Stimulated activated naive CD8-positive, alpha-beta T cell treated with anti-CD3 and anti-CD28 coated beads, Interleukin-15, amount 100 ng/mL, for 72 hours (primary cell): Measurements from ENCODE around the gene SPDYE4.
A peak's percentile ranks its signal among the peaks of the same experiment; 100 is the strongest.
"Not testable (repeated sequence)": the region's sequence is repeated elsewhere in the genome, so short reads cannot be mapped to it uniquely, and the experiment has no call there.

Experiments used
- ATAC-seq: fragments of 150-1000 bp; cut with Tn5 transposase; 2 replicates; pipeline ENCODE4 v1.10.0; 2021; ENCODE audit warnings: mild to moderate bottlenecking, moderate library complexity
- DNase-seq, 2 donors: peaks; one replicate each; pipeline ENCODE4 v3.0.0; 2021 to 2022
- H3K27ac Mint-ChIP-seq, 2 donors: one replicate each; pipeline ENCODE4 v1.8.0; 2022; ENCODE audit warnings: mild to moderate bottlenecking in 2 of 2, mixed read lengths in 2 of 2, moderate library complexity in 2 of 2
- H3K27me3 Mint-ChIP-seq: one replicate; pipeline ENCODE4 v1.8.0; 2022; ENCODE audit warnings: mixed read lengths
- H3K4me1 Mint-ChIP-seq: one replicate; pipeline ENCODE4 v1.8.0; 2022; ENCODE audit warnings: mild to moderate bottlenecking, mixed read lengths
- H3K4me3 Mint-ChIP-seq, 2 donors: one replicate each; pipeline ENCODE4 v1.8.0; 2022; ENCODE audit warnings: mild to moderate bottlenecking in 2 of 2, mixed read lengths in 2 of 2, moderate library complexity in 1 of 2
- H3K9me3 Mint-ChIP-seq, 2 donors: one replicate each; pipeline ENCODE4 v1.8.0; 2022; ENCODE audit warnings: mixed read lengths in 2 of 2

Gene SPDYE4

GRCh38 chr17:8758137-8758596 is at the start of gene SPDYE4:
Gene SPDYE4 (minus strand): TSS chr17:8758546. CDS start chr17:8758382, 164 bp downstream.
- H3K4me1 Mint-ChIP-seq, result no peaks in the 10 kb centered on the region
- no peaks in the 10 kb centered on the region for H3K9me3 Mint-ChIP-seq
- no peak within 1 kb of the TSS for H3K27ac Mint-ChIP-seq
- ATAC-seq (no peak), DNase-seq (no peak)
- peaks cover 48% of the 10 kb centered on the region for H3K27me3 Mint-ChIP-seq
- H3K4me3 Mint-ChIP-seq, result no peak within 1 kb of the TSS

GRCh38 chr17:8806926-8807550 is 48.7 kb upstream of the SPDYE4 start:
- Mint-ChIP-seq H3K4me3 (no peak overlapping the region), H3K27ac (peak overlapping the region in 1 of 2 donors; percentile 45), H3K4me1 (peaks cover 14% of the 10 kb centered on the region), H3K27me3 (no peaks in the 10 kb centered on the region), H3K9me3 (peaks cover 26 to 42% of the 10 kb centered on the region in 2 donors)
- ATAC-seq (no peak), DNase-seq (no peak)

- peak overlapping the region in 1 of 2 donors; percentile 45 for H3K27ac Mint-ChIP-seq
- ATAC-seq (no peak), DNase-seq (no peak)
- peaks cover 14% of the 10 kb centered on the region for H3K4me1 Mint-ChIP-seq
- H3K27me3 Mint-ChIP-seq, result no peaks in the 10 kb centered on the region
- peaks cover 19 to 36% of the 10 kb centered on the region in 2 donors for H3K9me3 Mint-ChIP-seq
- no peak overlapping the region for H3K4me3 Mint-ChIP-seq
Measured at GRCh38 chr17:8806253-8806925, 48.0 kb upstream of the SPDYE4 start.

GRCh38 chr17:8805396-8805795 is 47.0 kb upstream of the SPDYE4 start:
- Mint-ChIP-seq H3K4me1 (peaks cover 14% of the 10 kb centered on the region), H3K9me3 (peaks cover 19 to 26% of the 10 kb centered on the region in 2 donors), H3K27ac (peak overlapping the region in 1 of 2 donors; percentile 57)
- ATAC-seq, DNase-seq, H3K4me3 Mint-ChIP-seq, H3K27me3 Mint-ChIP-seq: not testable (repeated sequence)

- no peak for ATAC-seq
- H3K27ac Mint-ChIP-seq, result peak overlapping the region in 1 of 2 donors; percentile 67
- no peak for DNase-seq
- no peaks in the 10 kb centered on the region for H3K27me3 Mint-ChIP-seq
- no peak overlapping the region for H3K4me3 Mint-ChIP-seq
- H3K9me3 Mint-ChIP-seq, result peaks cover 11 to 16% of the 10 kb centered on the region in 2 donors
- peaks cover 14% of the 10 kb centered on the region for H3K4me1 Mint-ChIP-seq
Measured at GRCh38 chr17:8803531-8804420, 45.4 kb upstream of the SPDYE4 start.

- no peak for DNase-seq
- Mint-ChIP-seq H3K4me1 (peaks cover 8% of the 10 kb centered on the region), H3K27ac (no peak overlapping the region), H3K4me3 (no peak overlapping the region), H3K27me3 (no peaks in the 10 kb centered on the region), H3K9me3 (no peaks in the 10 kb centered on the region)
- ATAC-seq, result no peak
Measured at GRCh38 chr17:8801135-8801840, 42.9 kb upstream of the SPDYE4 start.

GRCh38 chr17:8800656-8801055 is 42.3 kb upstream of the SPDYE4 start:
- no peak for DNase-seq
- no peaks in the 10 kb centered on the region for H3K27me3 Mint-ChIP-seq
- H3K4me3 Mint-ChIP-seq, result no peak overlapping the region
- H3K27ac Mint-ChIP-seq, result no peak overlapping the region
- no peaks in the 10 kb centered on the region for H3K9me3 Mint-ChIP-seq
- ATAC-seq, result no peak
- peaks cover 2% of the 10 kb centered on the region for H3K4me1 Mint-ChIP-seq

GRCh38 chr17:8799570-8800212 is 41.3 kb upstream of the SPDYE4 start:
- no peaks in the 10 kb centered on the region for H3K4me1 Mint-ChIP-seq
- H3K9me3 Mint-ChIP-seq, result no peaks in the 10 kb centered on the region
- H3K27me3 Mint-ChIP-seq, result no peaks in the 10 kb centered on the region
- DNase-seq (no peak), ATAC-seq (no peak)
- no peak overlapping the region for H3K27ac Mint-ChIP-seq
- H3K4me3 Mint-ChIP-seq, result no peak overlapping the region

- Mint-ChIP-seq H3K27ac (peak within 1 kb of the TSS in 1 of 2 donors; percentile 71), H3K4me3 (no peak within 1 kb of the TSS), H3K4me1 (no peaks in the 10 kb centered on the region), H3K27me3 (no peaks in the 10 kb centered on the region), H3K9me3 (no peaks in the 10 kb centered on the region)
- ATAC-seq (peak; percentile 75), DNase-seq (no peak)
Measured at GRCh38 chr17:8798846-8799569, 40.7 kb upstream of the SPDYE4 start, which contains the start of gene MFSD6L. Gene MFSD6L (minus strand): TSS chr17:8799365. CDS start chr17:8799120, 245 bp downstream.

GRCh38 chr17:8798176-8798845 is 40.0 kb upstream of the SPDYE4 start:
- no peaks in the 10 kb centered on the region for H3K9me3 Mint-ChIP-seq
- peak overlapping the region in 1 of 2 donors; percentile 71 for H3K27ac Mint-ChIP-seq
- H3K27me3 Mint-ChIP-seq, result no peaks in the 10 kb centered on the region
- H3K4me3 Mint-ChIP-seq, result no peak overlapping the region
- DNase-seq (no peak), ATAC-seq (no peak)
- H3K4me1 Mint-ChIP-seq, result no peaks in the 10 kb centered on the region

- ATAC-seq (no peak), DNase-seq (no peak)
- Mint-ChIP-seq H3K4me3 (no peak overlapping the region), H3K9me3 (peaks cover 0 to 2% of the 10 kb centered on the region in 2 donors), H3K4me1 (no peaks in the 10 kb centered on the region), H3K27ac (no peak overlapping the region), H3K27me3 (no peaks in the 10 kb centered on the region)
Measured at GRCh38 chr17:8797621-8798175, 39.4 kb upstream of the SPDYE4 start.

- no peaks in the 10 kb centered on the region for H3K4me1 Mint-ChIP-seq
- ATAC-seq (no peak), DNase-seq (no peak)
- no peak overlapping the region for H3K4me3 Mint-ChIP-seq
- peaks cover 6% of the 10 kb centered on the region for H3K27me3 Mint-ChIP-seq
- H3K27ac Mint-ChIP-seq, result no peak overlapping the region
- H3K9me3 Mint-ChIP-seq, result peaks cover 0 to 21% of the 10 kb centered on the region in 2 donors
Measured at GRCh38 chr17:8794636-8795035, 36.3 kb upstream of the SPDYE4 start.

- Mint-ChIP-seq H3K4me3 (no peak overlapping the region), H3K4me1 (no peaks in the 10 kb centered on the region), H3K27ac (no peak overlapping the region), H3K27me3 (peaks cover 11% of the 10 kb centered on the region), H3K9me3 (peaks cover 0 to 21% of the 10 kb centered on the region in 2 donors)
- DNase-seq, result no peak
- ATAC-seq, result no peak
Measured at GRCh38 chr17:8793649-8794048, 35.3 kb upstream of the SPDYE4 start.
